ENCODE results near the gene KLHL42. TPM values are rescaled to one million over a fixed set of nuclear protein-coding genes. Genes with fewer than 3 reads are reported as not detected.

KLHL42 gene
- total RNA-seq, 1 experiment from 2014 or later, result 20.7 TPM

- no peak for DNase-seq (ENCODE audit: low spot score)
- H3K36me3 Mint-ChIP-seq, result peaks cover 17% of the 10 kb centered on the region
- H3K27ac Mint-ChIP-seq, result no peak overlapping the region
- H3K4me3 Mint-ChIP-seq, result no peak overlapping the region
- CTCF ChIA-PET, result interaction anchor here (0.6 kb wide), 1 partner anchor 148 kb away, joined by 3 read pairs; no protein-coding TSS in a partner anchor
- H3K27me3 Mint-ChIP-seq (ENCODE audit: low read depth), result no peaks in the 10 kb centered on the region
- ATAC-seq, result no peak
- POLR2A ChIA-PET, result no interaction called here
- H3K4me1 Mint-ChIP-seq, result peaks cover 6% of the 10 kb centered on the region
- TF ChIP-seq HMGA2 (CRISPR knock-in tag; IDR thresholded peaks at IDR 0.05) (no peak), E2F4 (CRISPR knock-in tag; IDR thresholded peaks at IDR 0.05; ENCODE audit: borderline replicate concordance, low read depth) (no peak)
- no peaks in the 10 kb centered on the region for H3K9me3 Mint-ChIP-seq
Measured at GRCh38 chr12:27802511-27802910, 22.5 kb downstream of the KLHL42 start.

DNA sequence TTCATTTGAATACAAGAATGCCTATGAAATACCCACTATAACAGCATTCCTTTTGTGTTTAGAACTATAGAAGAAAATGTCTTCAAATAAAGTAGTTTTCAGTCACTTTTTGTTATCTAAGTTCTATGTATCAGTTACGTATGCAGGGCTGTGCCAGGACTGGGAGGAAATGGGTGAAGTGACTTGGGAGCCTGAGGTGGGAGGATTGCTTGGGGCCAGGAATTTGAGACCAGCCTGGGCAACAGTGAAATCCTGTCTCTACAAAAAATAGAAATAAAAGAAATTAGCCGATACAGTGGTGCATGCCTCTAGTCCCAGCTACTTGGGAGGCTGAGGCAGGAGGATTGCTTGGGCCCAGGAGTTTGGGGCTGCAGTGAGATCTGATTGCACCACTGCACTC is 22.9 kb downstream of the KLHL42 start:
- ChIA-PET POLR2A (no interaction called here), CTCF (interaction anchor here (0.6 kb wide), 1 partner anchor 148 kb away, joined by 3 read pairs; no protein-coding TSS in a partner anchor)
- ATAC-seq, result no peak
- no peak for DNase-seq (ENCODE audit: low spot score)
- H3K27ac Mint-ChIP-seq, result no peak overlapping the region
- TF ChIP-seq, protein P1, sequence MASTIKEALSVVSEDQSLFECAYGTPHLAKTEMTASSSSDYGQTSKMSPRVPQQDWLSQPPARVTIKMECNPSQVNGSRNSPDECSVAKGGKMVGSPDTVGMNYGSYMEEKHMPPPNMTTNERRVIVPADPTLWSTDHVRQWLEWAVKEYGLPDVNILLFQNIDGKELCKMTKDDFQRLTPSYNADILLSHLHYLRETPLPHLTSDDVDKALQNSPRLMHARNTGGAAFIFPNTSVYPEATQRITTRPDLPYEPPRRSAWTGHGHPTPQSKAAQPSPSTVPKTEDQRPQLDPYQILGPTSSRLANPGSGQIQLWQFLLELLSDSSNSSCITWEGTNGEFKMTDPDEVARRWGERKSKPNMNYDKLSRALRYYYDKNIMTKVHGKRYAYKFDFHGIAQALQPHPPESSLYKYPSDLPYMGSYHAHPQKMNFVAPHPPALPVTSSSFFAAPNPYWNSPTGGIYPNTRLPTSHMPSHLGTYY (CRISPR knock-in tag; IDR thresholded peaks at IDR 0.05), result no peak
- TF ChIP-seq ELF4 (CRISPR knock-in tag; IDR thresholded peaks at IDR 0.05; ENCODE audit: low read depth), result no peak
- no peak for TF ChIP-seq RORB (CRISPR knock-in tag; IDR thresholded peaks at IDR 0.05)
- no peak for TF ChIP-seq AFF4 (CRISPR knock-in tag; IDR thresholded peaks at IDR 0.05; ENCODE audit: borderline replicate concordance)
- TF ChIP-seq HMGA2 (CRISPR knock-in tag; IDR thresholded peaks at IDR 0.05), result no peak
- TF ChIP-seq, protein P2, sequence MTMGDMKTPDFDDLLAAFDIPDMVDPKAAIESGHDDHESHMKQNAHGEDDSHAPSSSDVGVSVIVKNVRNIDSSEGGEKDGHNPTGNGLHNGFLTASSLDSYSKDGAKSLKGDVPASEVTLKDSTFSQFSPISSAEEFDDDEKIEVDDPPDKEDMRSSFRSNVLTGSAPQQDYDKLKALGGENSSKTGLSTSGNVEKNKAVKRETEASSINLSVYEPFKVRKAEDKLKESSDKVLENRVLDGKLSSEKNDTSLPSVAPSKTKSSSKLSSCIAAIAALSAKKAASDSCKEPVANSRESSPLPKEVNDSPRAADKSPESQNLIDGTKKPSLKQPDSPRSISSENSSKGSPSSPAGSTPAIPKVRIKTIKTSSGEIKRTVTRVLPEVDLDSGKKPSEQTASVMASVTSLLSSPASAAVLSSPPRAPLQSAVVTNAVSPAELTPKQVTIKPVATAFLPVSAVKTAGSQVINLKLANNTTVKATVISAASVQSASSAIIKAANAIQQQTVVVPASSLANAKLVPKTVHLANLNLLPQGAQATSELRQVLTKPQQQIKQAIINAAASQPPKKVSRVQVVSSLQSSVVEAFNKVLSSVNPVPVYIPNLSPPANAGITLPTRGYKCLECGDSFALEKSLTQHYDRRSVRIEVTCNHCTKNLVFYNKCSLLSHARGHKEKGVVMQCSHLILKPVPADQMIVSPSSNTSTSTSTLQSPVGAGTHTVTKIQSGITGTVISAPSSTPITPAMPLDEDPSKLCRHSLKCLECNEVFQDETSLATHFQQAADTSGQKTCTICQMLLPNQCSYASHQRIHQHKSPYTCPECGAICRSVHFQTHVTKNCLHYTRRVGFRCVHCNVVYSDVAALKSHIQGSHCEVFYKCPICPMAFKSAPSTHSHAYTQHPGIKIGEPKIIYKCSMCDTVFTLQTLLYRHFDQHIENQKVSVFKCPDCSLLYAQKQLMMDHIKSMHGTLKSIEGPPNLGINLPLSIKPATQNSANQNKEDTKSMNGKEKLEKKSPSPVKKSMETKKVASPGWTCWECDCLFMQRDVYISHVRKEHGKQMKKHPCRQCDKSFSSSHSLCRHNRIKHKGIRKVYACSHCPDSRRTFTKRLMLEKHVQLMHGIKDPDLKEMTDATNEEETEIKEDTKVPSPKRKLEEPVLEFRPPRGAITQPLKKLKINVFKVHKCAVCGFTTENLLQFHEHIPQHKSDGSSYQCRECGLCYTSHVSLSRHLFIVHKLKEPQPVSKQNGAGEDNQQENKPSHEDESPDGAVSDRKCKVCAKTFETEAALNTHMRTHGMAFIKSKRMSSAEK (CRISPR knock-in tag; IDR thresholded peaks at IDR 0.05; ENCODE audit: borderline replicate concordance), result no peak
- TF ChIP-seq SOX15 (CRISPR knock-in tag; IDR thresholded peaks at IDR 0.05), result no peak
- no peak for TF ChIP-seq MXD4 (CRISPR knock-in tag; IDR thresholded peaks at IDR 0.05; ENCODE audit: borderline replicate concordance)
- TF ChIP-seq EMX1 (CRISPR knock-in tag; IDR thresholded peaks at IDR 0.05), result no peak
- no peak for TF ChIP-seq TCF7 (CRISPR knock-in tag; IDR thresholded peaks at IDR 0.05; ENCODE audit: low read depth)
- no peak for TF ChIP-seq NR2C2 (CRISPR knock-in tag; IDR thresholded peaks at IDR 0.05)
- TF ChIP-seq, protein P3, sequence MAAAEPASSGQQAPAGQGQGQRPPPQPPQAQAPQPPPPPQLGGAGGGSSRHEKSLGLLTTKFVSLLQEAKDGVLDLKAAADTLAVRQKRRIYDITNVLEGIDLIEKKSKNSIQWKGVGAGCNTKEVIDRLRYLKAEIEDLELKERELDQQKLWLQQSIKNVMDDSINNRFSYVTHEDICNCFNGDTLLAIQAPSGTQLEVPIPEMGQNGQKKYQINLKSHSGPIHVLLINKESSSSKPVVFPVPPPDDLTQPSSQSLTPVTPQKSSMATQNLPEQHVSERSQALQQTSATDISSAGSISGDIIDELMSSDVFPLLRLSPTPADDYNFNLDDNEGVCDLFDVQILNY (CRISPR knock-in tag; IDR thresholded peaks at IDR 0.05), result no peak
- TF ChIP-seq ESRRA (CRISPR knock-in tag; IDR thresholded peaks at IDR 0.05; ENCODE audit: borderline replicate concordance), result no peak
- TF ChIP-seq ZNF416 (CRISPR knock-in tag; IDR thresholded peaks at IDR 0.05), result no peak
- H3K4me1 Mint-ChIP-seq, result peaks cover 6% of the 10 kb centered on the region
- H3K27me3 Mint-ChIP-seq (ENCODE audit: low read depth), result no peaks in the 10 kb centered on the region
- no peaks in the 10 kb centered on the region for H3K9me3 Mint-ChIP-seq
- H3K36me3 Mint-ChIP-seq, result peaks cover 13% of the 10 kb centered on the region
- no peak overlapping the region for H3K4me3 Mint-ChIP-seq
